Measurements from ENCODE around the gene AK9. TPM values are rescaled to one million over a fixed set of nuclear protein-coding genes. Genes with fewer than 3 reads are reported as not detected.

Gene AK9
- total RNA-seq, 1 experiment from 2014 or later, result 2.6 TPM

- Histone ChIP-seq H3K9me3 (ENCODE audit: low read depth, low read length, poor library complexity, severe bottlenecking) (no peaks in the 10 kb centered on the region), H3K36me3 (ENCODE audit: insufficient read depth, low read length, poor library complexity, severe bottlenecking) (no peaks in the 10 kb centered on the region), H3K27ac (ENCODE audit: low read depth, low read length, poor library complexity, severe bottlenecking) (no peak overlapping the region), H3K4me1 (ENCODE audit: insufficient read depth, low read length, poor library complexity, severe bottlenecking) (no peaks in the 10 kb centered on the region), H3K4me3 (ENCODE audit: low read depth, low read length, poor library complexity, severe bottlenecking) (no peak overlapping the region), H3K27me3 (replicated peaks; ENCODE audit: insufficient read depth, low read depth, low read length, poor library complexity) (no peaks in the 10 kb centered on the region)
- BruUV-seq (replicated peaks), result no TSS peak
- intact Hi-C loops (cut with micrococcal nuclease; ENCODE audit: unreplicated experiment), result no loop called here
- CTCF ChIA-PET, result no interaction called here
- DNase-seq (ENCODE audit: low spot score), result no peak
- TF ChIP-seq CTCF (conservative IDR thresholded peaks at IDR 0.05; ENCODE audit: low read depth, low read length) (no peak), EZH2 (IDR thresholded peaks at IDR 0.05; ENCODE audit: borderline replicate concordance, low read depth, low read length, poor library complexity, severe bottlenecking) (no peak)
- POLR2A ChIA-PET (ENCODE audit: low non-redundant PET), result interaction anchor here (0.7 kb wide), 1 partner anchor 19 kb away, joined by 3 read pairs; no protein-coding TSS in a partner anchor
These were observed 31.7 kb upstream of the AK9 start for GRCh38 chr6:109722564-109723254.

GRCh38 chr6:109722011-109722410, 31.0 kb upstream of the AK9 start:
- Histone ChIP-seq H3K4me1 (ENCODE audit: insufficient read depth, low read length, poor library complexity, severe bottlenecking) (no peaks in the 10 kb centered on the region), H3K36me3 (ENCODE audit: insufficient read depth, low read length, poor library complexity, severe bottlenecking) (no peaks in the 10 kb centered on the region), H3K4me3 (ENCODE audit: low read depth, low read length, poor library complexity, severe bottlenecking) (no peak overlapping the region), H3K27ac (ENCODE audit: low read depth, low read length, poor library complexity, severe bottlenecking) (no peak overlapping the region), H3K9me3 (ENCODE audit: low read depth, low read length, poor library complexity, severe bottlenecking) (no peaks in the 10 kb centered on the region), H3K27me3 (replicated peaks; ENCODE audit: insufficient read depth, low read depth, low read length, poor library complexity) (no peaks in the 10 kb centered on the region)
- BruUV-seq (replicated peaks), result no TSS peak
- POLR2A ChIA-PET (ENCODE audit: low non-redundant PET), result no interaction called here
- no peak for DNase-seq (ENCODE audit: low spot score)
- TF ChIP-seq CTCF (conservative IDR thresholded peaks at IDR 0.05; ENCODE audit: low read depth, low read length) (no peak), EZH2 (IDR thresholded peaks at IDR 0.05; ENCODE audit: borderline replicate concordance, low read depth, low read length, poor library complexity, severe bottlenecking) (no peak)
- intact Hi-C loops (cut with micrococcal nuclease; ENCODE audit: unreplicated experiment), result no loop called here
- CTCF ChIA-PET, result no interaction called here

- no peak overlapping the region for H3K4me3 ChIP-seq (ENCODE audit: low read depth, low read length, poor library complexity, severe bottlenecking)
- H3K36me3 ChIP-seq (ENCODE audit: insufficient read depth, low read length, poor library complexity, severe bottlenecking), result no peaks in the 10 kb centered on the region
- DNase-seq (ENCODE audit: low spot score), result no peak
- TF ChIP-seq CTCF (conservative IDR thresholded peaks at IDR 0.05; ENCODE audit: low read depth, low read length), result no peak
- no peak for TF ChIP-seq EZH2 (IDR thresholded peaks at IDR 0.05; ENCODE audit: borderline replicate concordance, low read depth, low read length, poor library complexity, severe bottlenecking)
- H3K27ac ChIP-seq (ENCODE audit: low read depth, low read length, poor library complexity, severe bottlenecking), result no peak overlapping the region
- H3K27me3 ChIP-seq (replicated peaks; ENCODE audit: insufficient read depth, low read depth, low read length, poor library complexity), result no peaks in the 10 kb centered on the region
- ChIA-PET POLR2A (ENCODE audit: low non-redundant PET) (no interaction called here), CTCF (no interaction called here)
- intact Hi-C loops (cut with micrococcal nuclease; ENCODE audit: unreplicated experiment), result no loop called here
- no peaks in the 10 kb centered on the region for H3K4me1 ChIP-seq (ENCODE audit: insufficient read depth, low read length, poor library complexity, severe bottlenecking)
- BruUV-seq (replicated peaks), result no TSS peak
- H3K9me3 ChIP-seq (ENCODE audit: low read depth, low read length, poor library complexity, severe bottlenecking), result no peaks in the 10 kb centered on the region
These were observed 29.3 kb upstream of the AK9 start for GRCh38 chr6:109720311-109720710.

Data from A673 (cell line).